DOHH2 (cell line): ENCODE data around the gene PIGL.

Experiments used
- EZH2phosphoT487 ChIP-seq: fragments of 200-600 bp; sonication (generic); IDR thresholded peaks from 2 replicates; pipeline ENCODE4 v1.6.1; 2017; ENCODE audit warnings: borderline replicate concordance, mild to moderate bottlenecking, antibody characterized with exemption, low read length, moderate library complexity, mixed read lengths
- TF ChIP-seq, protein P1 (sequence below): fragments of 200-600 bp; sonication (generic); IDR thresholded peaks from one replicate; pipeline ENCODE4 v1.5.1; 2014; ENCODE audit warnings: antibody characterized with exemption, mild to moderate bottlenecking, low read depth, low read length; ENCODE audit not compliant: poor library complexity, severe bottlenecking

DNA sequence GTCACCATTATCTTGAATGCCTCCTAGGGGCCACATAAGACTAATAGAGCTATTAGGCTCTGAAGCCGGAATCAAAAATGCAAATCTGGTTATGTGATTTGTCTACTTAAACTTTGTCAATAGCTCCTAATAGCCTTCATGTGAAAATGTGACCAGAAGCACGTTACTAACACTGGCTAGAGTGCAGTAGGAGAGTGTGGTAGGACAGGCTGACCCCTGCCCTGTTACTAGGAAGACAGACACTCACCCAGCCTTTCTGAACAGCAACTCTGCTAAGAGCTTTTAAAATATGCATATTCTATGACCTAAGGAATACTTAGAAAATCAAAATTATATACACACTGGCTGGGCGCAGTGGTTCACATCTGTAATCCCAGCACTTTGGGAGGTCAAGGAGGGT lies 110.0 kb downstream of the PIGL start:
- TF ChIP-seq, protein P1, sequence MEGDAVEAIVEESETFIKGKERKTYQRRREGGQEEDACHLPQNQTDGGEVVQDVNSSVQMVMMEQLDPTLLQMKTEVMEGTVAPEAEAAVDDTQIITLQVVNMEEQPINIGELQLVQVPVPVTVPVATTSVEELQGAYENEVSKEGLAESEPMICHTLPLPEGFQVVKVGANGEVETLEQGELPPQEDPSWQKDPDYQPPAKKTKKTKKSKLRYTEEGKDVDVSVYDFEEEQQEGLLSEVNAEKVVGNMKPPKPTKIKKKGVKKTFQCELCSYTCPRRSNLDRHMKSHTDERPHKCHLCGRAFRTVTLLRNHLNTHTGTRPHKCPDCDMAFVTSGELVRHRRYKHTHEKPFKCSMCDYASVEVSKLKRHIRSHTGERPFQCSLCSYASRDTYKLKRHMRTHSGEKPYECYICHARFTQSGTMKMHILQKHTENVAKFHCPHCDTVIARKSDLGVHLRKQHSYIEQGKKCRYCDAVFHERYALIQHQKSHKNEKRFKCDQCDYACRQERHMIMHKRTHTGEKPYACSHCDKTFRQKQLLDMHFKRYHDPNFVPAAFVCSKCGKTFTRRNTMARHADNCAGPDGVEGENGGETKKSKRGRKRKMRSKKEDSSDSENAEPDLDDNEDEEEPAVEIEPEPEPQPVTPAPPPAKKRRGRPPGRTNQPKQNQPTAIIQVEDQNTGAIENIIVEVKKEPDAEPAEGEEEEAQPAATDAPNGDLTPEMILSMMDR, result no peak
- no peak for TF ChIP-seq EZH2phosphoT487
